SIG-M5 (cell line): ENCODE measurements around the gene UBASH3B.
"Not testable (repeated sequence)": the region's sequence is repeated elsewhere in the genome, so short reads cannot be mapped to it uniquely, and the experiment has no call there.

Experiments used
- DNase-seq: peaks from one replicate; lab custom pipeline; 2025; lab: John Stamatoyannopoulos, UW

UBASH3B gene, protein sequence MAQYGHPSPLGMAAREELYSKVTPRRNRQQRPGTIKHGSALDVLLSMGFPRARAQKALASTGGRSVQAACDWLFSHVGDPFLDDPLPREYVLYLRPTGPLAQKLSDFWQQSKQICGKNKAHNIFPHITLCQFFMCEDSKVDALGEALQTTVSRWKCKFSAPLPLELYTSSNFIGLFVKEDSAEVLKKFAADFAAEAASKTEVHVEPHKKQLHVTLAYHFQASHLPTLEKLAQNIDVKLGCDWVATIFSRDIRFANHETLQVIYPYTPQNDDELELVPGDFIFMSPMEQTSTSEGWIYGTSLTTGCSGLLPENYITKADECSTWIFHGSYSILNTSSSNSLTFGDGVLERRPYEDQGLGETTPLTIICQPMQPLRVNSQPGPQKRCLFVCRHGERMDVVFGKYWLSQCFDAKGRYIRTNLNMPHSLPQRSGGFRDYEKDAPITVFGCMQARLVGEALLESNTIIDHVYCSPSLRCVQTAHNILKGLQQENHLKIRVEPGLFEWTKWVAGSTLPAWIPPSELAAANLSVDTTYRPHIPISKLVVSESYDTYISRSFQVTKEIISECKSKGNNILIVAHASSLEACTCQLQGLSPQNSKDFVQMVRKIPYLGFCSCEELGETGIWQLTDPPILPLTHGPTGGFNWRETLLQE

DNA sequence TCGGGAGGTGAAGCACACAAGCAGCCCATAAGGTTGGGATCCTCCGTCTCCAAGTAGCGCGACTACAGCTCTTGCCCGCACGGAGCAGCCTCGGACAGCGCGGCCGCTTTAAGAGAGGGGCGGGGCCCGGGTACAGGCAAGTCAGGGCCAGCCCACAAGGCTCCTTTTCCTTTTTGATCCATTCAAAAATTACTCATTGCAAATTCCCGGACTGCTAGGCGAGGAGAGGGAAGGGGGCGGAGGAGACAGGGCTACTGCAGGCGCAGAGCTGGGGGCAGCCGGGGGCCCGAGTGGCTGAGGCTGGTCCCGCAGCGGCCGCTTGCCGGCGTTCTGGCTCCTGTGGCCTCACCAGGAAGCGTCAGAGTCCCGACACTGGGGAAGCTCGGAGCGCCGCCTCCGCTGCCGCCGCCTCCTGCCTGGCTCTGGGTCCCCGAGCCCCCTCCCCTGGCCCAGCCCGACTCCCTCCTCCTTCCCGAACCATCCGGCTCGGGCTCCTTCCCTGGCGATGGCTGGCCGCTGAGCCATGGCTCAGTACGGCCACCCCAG, at the start of gene UBASH3B:
UBASH3B (plus strand) TSS at position 196 of the 546 bp plus-strand sequence; CDS start at position 524, 328 bp downstream.
- DNase-seq: no peak

- not testable (repeated sequence) for DNase-seq
Observed at GRCh38 chr11:122607162-122607561, 48.4 kb upstream of the UBASH3B start.

DNA sequence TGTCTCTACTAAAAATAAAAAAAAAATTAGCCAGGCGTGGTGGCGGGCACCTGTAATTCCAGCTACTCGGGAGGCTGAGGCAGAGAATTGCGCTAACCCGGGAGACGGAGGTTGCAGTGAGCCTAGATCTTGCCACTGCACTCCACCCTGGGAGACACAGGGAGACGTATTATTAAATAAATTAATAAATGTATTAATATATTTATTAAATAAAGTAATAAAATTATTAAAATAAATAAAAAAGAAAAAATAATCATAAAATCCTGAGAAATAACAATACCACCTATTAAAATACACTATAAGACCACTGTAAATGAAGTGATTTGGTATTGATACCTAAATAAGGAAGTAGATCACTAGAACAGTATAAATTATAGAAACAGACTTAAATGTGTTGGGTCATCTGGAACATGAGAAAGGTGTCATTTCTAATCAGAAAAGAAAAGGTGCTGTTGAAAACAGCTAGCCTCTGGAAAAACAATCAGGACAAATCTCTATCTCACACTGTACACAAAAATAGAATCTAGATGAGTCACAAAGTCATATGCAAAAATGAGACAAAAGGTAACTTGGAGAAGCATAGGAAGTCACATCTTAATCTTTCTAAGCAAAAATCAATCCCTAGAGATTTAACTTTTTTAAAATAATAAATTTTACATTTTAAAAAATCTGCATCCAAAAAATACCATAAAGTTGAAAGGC, 43.2 kb upstream of the UBASH3B start:
- no peak for DNase-seq

DNA sequence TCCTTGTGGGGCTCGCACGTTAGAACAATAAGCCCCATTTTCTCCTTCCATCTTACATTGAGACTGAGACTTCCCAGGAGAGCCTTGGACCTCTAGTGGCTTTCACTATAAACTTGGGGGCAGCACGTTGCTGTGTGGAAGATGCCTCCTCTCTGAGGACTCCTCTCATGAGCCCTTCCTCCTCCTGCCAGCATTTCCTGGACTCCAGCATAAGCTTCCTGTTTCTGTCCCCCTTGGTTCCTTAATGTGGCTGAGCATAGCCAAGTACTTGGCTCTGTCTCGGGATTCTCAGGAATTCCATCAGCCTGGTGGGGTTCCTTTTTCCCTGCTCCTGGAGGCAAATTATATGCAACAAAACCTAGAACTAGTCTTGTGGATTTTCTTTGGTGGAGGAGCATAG, 38.8 kb upstream of the UBASH3B start:
- no peak for DNase-seq

DNA sequence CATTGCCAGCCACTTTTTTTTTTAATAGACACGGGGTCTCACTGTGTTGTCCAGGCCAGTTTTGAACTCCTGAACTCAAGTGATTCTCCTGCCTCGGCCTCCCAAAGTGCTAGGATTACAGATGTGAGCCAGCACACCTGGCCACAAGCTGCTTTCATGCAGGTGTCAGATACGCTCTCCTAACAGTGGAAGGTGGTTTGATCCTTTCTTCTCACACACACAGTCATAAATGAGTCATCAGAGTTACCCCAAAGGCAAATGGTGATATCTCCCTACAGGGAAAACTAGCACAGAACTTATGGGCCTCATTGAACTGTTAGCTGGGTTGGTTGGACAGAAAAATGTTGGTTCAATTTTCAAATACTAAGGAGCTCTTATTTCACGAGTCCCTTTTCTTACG, 38.2 kb upstream of the UBASH3B start:
- DNase-seq: no peak

GRCh38 chr11:122617926-122618325, 37.6 kb upstream of the UBASH3B start:
- no peak for DNase-seq

GRCh38 chr11:122618927-122619326, 36.6 kb upstream of the UBASH3B start:
- no peak for DNase-seq

- DNase-seq: no peak
Observed at GRCh38 chr11:122619757-122620156, 35.8 kb upstream of the UBASH3B start.

DNA sequence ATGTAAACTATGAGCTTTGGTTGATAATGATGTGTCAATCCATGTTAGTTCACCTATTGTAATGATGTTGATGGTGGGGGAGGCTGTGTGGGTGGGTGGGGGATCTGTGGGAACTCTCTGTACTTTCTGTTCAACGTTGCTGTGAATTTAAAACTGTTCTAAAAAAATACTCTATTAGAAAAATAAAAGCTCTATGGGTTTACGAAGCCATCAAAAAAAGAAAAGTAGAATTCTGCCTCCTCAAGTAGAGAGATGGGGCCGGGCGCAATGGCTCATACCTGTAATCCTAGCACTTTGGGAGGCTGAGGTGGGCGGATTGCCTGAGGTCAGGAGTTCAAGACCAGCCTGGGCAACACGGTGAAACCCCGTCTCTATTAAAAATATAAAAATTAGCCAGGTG, 30.0 kb upstream of the UBASH3B start:
- not testable (repeated sequence) for DNase-seq

- DNase-seq: no peak
Observed at GRCh38 chr11:122625976-122626665, 29.4 kb upstream of the UBASH3B start.

DNA sequence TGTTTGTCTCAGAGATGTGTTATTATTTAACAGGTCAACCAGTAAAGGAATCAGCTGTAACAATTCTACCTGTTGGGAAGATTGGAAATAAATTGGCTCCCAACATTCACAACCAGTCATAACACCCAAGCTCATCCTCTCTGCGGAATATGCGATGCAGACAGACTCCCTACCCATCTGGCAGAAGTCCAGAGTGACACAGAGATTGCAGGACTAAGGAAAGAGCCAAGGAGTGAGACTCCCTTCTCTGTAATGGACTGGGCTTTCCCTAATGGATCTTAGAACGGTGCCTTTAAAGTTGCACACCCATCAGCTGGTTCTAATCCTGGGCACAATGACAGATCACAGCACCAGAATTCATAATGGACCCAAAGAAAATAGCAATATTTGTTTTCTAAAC, 27.8 kb upstream of the UBASH3B start:
- no peak for DNase-seq

DNA sequence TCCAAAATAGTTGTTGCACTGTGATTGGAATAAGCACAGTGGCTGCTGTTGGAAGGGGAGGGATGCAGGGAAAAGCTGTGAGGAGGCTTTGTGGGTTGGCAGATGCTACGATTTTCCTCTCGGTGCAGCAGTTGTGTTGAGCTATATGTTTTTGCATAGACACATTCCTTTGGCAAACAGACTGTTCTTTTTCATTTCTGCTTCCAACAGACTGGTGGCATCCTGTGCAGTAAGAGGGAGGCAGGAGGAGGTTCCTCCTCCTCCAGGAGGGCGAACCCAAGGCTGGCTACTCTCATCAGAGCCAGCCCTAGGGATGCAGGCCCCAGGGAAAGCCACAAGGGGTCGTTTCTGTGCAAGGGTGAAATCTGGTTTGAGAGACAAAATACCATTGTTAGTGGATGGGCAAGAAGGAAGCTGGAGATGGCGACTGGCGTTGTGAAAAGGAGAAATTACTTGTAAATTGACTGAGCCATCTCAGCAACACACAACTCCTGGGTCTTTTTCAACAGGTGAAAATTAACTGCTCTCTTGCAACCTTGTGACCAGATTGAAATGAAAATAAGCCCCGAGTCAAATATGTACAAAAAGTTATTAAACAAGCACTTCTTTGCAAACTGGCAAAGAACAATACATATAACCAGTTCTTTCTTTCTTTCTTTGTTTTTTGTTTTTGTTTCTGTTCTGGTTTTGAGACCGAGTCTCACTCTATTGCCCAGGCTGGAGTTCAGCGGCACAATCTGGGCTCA, 26.5 kb upstream of the UBASH3B start:
- DNase-seq: no peak

GRCh38 chr11:122632181-122632824, 23.2 kb upstream of the UBASH3B start:
- no peak for DNase-seq

- no peak for DNase-seq
Observed at GRCh38 chr11:122633219-122633829, 22.2 kb upstream of the UBASH3B start.

DNA sequence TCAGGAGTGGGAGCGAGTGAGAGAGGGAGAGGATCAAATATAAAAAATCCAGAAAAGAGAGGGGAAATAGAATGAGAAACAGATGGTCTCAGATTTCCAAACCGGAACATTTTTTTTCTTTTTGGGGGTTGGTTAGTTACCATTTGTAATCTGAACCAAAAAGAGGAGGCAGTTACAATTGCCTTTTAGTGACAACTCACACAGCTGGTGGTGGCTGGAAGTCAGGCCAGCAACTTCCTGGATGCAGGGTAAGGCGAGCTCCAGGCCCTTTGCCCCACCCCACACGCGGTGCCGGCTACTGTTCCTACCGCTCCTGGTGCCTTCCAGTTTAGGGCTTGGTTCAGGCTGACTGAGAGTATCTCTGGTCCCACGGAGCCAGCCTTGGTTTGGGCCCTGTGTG, 21.0 kb upstream of the UBASH3B start:
- no peak for DNase-seq

GRCh38 chr11:122637541-122637940, 18.0 kb upstream of the UBASH3B start:
- no peak for DNase-seq

DNA sequence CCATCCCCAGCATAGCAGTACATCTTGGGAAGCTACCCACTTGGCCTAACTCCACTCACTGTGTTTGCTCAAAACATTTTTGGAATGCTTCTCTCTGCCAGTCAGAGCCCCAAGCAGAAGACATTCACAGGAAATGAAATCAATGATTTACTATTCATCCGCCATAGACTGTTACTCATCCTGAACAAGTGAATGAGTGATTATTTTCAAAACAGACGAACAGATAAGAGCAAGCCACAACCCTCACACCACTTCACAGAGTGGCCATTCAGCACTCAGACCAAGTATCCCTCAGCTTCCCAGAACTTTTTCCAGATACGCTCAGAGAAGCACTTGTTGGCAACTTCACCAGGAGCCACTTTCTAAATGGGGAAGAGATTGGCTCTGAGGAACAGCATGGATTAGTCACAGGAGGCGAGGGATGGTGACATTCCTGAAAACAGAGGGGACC, 13.0 kb upstream of the UBASH3B start:
- DNase-seq: no peak

GRCh38 chr11:122642971-122643370, 12.6 kb upstream of the UBASH3B start:
- DNase-seq: no peak

- no peak for DNase-seq
Observed at GRCh38 chr11:122645847-122646246, 9.7 kb upstream of the UBASH3B start.
